HEK293 (cell line): Measurements from ENCODE around the gene CD1D.

Experiments used
- CTCF ChIA-PET: fragments of 350-600 bp; formaldehyde crosslinking; extraction: SDS; loops from one replicate; lab custom pipeline; 2021; ENCODE audit warnings: antibody characterized with exemption; lab: Yijun Ruan, JAX
- POLR2A ChIA-PET: fragments of 300-600 bp; formaldehyde crosslinking; extraction: SDS; loops from one replicate; lab custom pipeline; 2020; ENCODE audit warnings: antibody characterized with exemption, inconsistent platforms; lab: Yijun Ruan, JAX
- H3K27ac ChIP-seq: fragments of 200-500 bp; sonication (Bioruptor generic); 2 replicates; pipeline ENCODE4 v1.5.1; 2014; ENCODE audit warnings: low read depth, low read length, control low read depth, inconsistent platforms; ENCODE audit errors: extremely low read depth
- H3K36me3 ChIP-seq, 2 experiments: fragments of 200-500 bp in 1 of 2; sonication (Bioruptor generic) in 1 of 2; 1 replicate in 1 of 2; 2 replicates in 1 of 2; pipeline ENCODE4 v1.5.1; 2014 to 2017; ENCODE audit warnings: inconsistent platforms in 2 of 2, low read length in 2 of 2; ENCODE audit not compliant: control insufficient read depth in 2 of 2, insufficient read depth in 1 of 2
- H3K4me1 ChIP-seq: fragments of 200-500 bp; sonication (Bioruptor generic); 2 replicates; pipeline ENCODE4 v1.5.1; 2014; ENCODE audit warnings: mild to moderate bottlenecking, low read length, inconsistent platforms; ENCODE audit not compliant: control insufficient read depth, insufficient read depth
- H3K4me3 ChIP-seq: 2 replicates; pipeline ENCODE4 v1.5.1; 2011; ENCODE audit warnings: low read depth, mild to moderate bottlenecking, control low read depth, low read length, moderate library complexity
- H3K9me3 ChIP-seq: fragments of 200-500 bp; sonication (Bioruptor generic); 2 replicates; pipeline ENCODE4 v1.5.1; 2014; ENCODE audit warnings: low read depth, low read length, inconsistent platforms; ENCODE audit not compliant: control insufficient read depth, insufficient read depth
- PRDM6 ChIP-seq: fragments of 450-650 bp; formaldehyde crosslinking; IDR thresholded peaks from 2 replicates; pipeline ENCODE4 v1.5.1; 2017; ENCODE audit warnings: missing biosample characterization, missing genetic modification characterization
- SCRT1 ChIP-seq: fragments of 450-650 bp; formaldehyde crosslinking; IDR thresholded peaks from 2 replicates; pipeline ENCODE4 v1.5.1; 2016; ENCODE audit warnings: missing biosample characterization, missing genetic modification characterization, borderline replicate concordance
- SP3 ChIP-seq: fragments of 450-650 bp; formaldehyde crosslinking; IDR thresholded peaks from 2 replicates; pipeline ENCODE4 v1.5.1; 2016; ENCODE audit warnings: missing biosample characterization, missing genetic modification characterization
- YY2 ChIP-seq: fragments of 450-650 bp; formaldehyde crosslinking; IDR thresholded peaks from 2 replicates; pipeline ENCODE4 v1.5.1; 2016; ENCODE audit warnings: missing biosample characterization, missing genetic modification characterization
- ZBTB17 ChIP-seq: fragments of 450-650 bp; formaldehyde crosslinking; IDR thresholded peaks from 2 replicates; pipeline ENCODE4 v1.5.1; 2016; ENCODE audit warnings: missing biosample characterization, missing genetic modification characterization
- ZBTB7A ChIP-seq: fragments of 450-650 bp; formaldehyde crosslinking; IDR thresholded peaks from 2 replicates; pipeline ENCODE4 v1.5.1; 2016; ENCODE audit warnings: low read depth, missing biosample characterization, missing genetic modification characterization
- ZFHX2 ChIP-seq: fragments of 450-650 bp; formaldehyde crosslinking; conservative IDR thresholded peaks from 2 replicates; pipeline ENCODE4 v1.5.1; 2016; ENCODE audit warnings: missing biosample characterization, missing genetic modification characterization
- ZNF157 ChIP-seq: fragments of 450-650 bp; formaldehyde crosslinking; IDR thresholded peaks from 2 replicates; pipeline ENCODE4 v1.5.1; 2016; ENCODE audit warnings: missing biosample characterization, missing genetic modification characterization
- ZNF169 ChIP-seq: fragments of 450-650 bp; formaldehyde crosslinking; IDR thresholded peaks from 2 replicates; pipeline ENCODE4 v1.5.1; 2016; ENCODE audit warnings: missing biosample characterization, missing genetic modification characterization
- ZNF274 ChIP-seq, 2 experiments: fragments of 200-500 bp in 1 of 2; fragments of 450-650 bp in 1 of 2; sonication (Bioruptor generic) in 1 of 2; formaldehyde crosslinking in 1 of 2; IDR thresholded peaks; 2 replicates each; pipeline versions ENCODE4 v1.5.1 to v1.6.1; 2014 to 2016; ENCODE audit warnings: borderline replicate concordance in 1 of 2, inconsistent platforms in 1 of 2, low read length in 1 of 2, missing biosample characterization in 1 of 2, missing genetic modification characterization in 1 of 2
- ZNF37A ChIP-seq: fragments of 450-650 bp; IDR thresholded peaks from 2 replicates; pipeline ENCODE4 v1.5.1; 2018; ENCODE audit warnings: missing biosample characterization, missing genetic modification characterization
- ZNF433 ChIP-seq: fragments of 450-650 bp; formaldehyde crosslinking; IDR thresholded peaks from 2 replicates; pipeline ENCODE4 v1.5.1; 2016; ENCODE audit warnings: missing biosample characterization, missing genetic modification characterization, low read depth
- ZNF48 ChIP-seq: fragments of 450-650 bp; formaldehyde crosslinking; IDR thresholded peaks from 2 replicates; pipeline ENCODE4 v1.5.1; 2016; ENCODE audit warnings: missing biosample characterization, missing genetic modification characterization
- ZNF514 ChIP-seq: fragments of 450-650 bp; formaldehyde crosslinking; IDR thresholded peaks from 2 replicates; pipeline ENCODE4 v1.5.1; 2016; ENCODE audit warnings: missing biosample characterization, missing genetic modification characterization
- ZNF548 ChIP-seq: fragments of 450-650 bp; formaldehyde crosslinking; IDR thresholded peaks from 2 replicates; pipeline ENCODE4 v1.5.1; 2016; ENCODE audit warnings: missing biosample characterization, missing genetic modification characterization
- ZNF555 ChIP-seq: fragments of 450-650 bp; formaldehyde crosslinking; conservative IDR thresholded peaks from 2 replicates; pipeline ENCODE4 v1.5.1; 2017; ENCODE audit warnings: missing biosample characterization, mild to moderate bottlenecking, missing genetic modification characterization, inconsistent platforms
- ZNF596 ChIP-seq: fragments of 450-650 bp; IDR thresholded peaks from 2 replicates; pipeline ENCODE4 v1.5.0; 2018; ENCODE audit warnings: missing biosample characterization, mild to moderate bottlenecking, missing genetic modification characterization, moderate library complexity
- ZNF626 ChIP-seq: fragments of 450-650 bp; sonication (Bioruptor Pico); formaldehyde crosslinking; IDR thresholded peaks from 2 replicates; pipeline ENCODE4 v1.5.1; 2018; ENCODE audit warnings: missing biosample characterization, missing genetic modification characterization, inconsistent platforms
- ZNF658 ChIP-seq: fragments of 450-650 bp; formaldehyde crosslinking; IDR thresholded peaks from 2 replicates; pipeline ENCODE4; 2016; ENCODE audit warnings: missing biosample characterization, missing genetic modification characterization
- ZSCAN16 ChIP-seq: fragments of 450-650 bp; formaldehyde crosslinking; IDR thresholded peaks from 2 replicates; pipeline ENCODE4 v1.5.1; 2016; ENCODE audit warnings: missing biosample characterization, missing genetic modification characterization
- ZSCAN4 ChIP-seq: fragments of 450-650 bp; formaldehyde crosslinking; IDR thresholded peaks from 2 replicates; pipeline ENCODE4 v1.5.1; 2017; ENCODE audit warnings: missing biosample characterization, missing genetic modification characterization

CD1D gene

DNA sequence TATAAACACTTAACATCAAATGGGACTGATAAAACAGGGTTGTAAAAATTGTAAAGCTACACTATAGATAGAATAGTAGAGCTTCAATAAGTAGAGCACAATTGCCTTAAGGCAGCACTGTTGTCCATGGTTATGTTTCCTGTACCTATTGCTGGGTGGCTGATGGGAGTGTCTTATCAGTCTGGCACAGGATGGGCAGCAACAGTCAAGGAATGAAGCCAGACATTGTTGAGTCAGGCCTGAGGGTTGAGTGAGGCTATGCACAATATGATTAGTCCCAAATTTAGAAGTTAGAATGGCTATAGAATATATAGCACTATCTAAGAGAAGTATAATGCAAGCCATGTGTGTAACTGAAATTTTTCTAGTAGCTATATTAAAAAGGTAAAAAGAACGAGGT, 25.0 kb upstream of the CD1D start:
- Histone ChIP-seq H3K4me3 (no peak overlapping the region), H3K36me3 (no peaks in the 10 kb centered on the region), H3K9me3 (no peaks in the 10 kb centered on the region), H3K4me1 (no peaks in the 10 kb centered on the region), H3K27ac (no peak overlapping the region)
- TF ChIP-seq ZFHX2 (no peak), ZNF37A (tag by site-specific recombination) (no peak), ZNF596 (tag by site-specific recombination) (no peak), SP3 (tag by site-specific recombination) (no peak), ZNF169 (no peak)
- ChIA-PET CTCF (interaction anchor here (0.6 kb wide), 1 partner anchor 163 kb away, joined by 3 read pairs; no protein-coding TSS in a partner anchor), POLR2A (no interaction called here)

DNA sequence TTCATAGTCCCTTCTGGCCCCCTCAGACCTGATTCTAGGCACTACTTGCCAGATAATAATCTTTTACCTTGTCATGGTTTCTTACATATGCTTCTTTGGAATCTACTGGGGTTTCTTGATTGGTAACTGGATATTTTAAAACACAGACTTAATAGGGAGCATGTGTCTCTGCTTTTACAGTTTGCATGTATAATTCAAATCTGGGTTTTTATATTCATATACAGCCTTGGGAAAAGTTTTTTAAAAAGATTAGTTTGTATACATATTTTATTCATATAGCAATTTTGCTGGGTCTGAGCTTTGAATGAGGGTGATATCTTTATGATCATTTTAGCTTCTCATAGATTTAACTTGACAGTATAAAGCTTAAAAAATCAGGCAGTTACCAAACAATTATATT, 21.1 kb upstream of the CD1D start:
- Histone ChIP-seq H3K4me3 (no peak overlapping the region), H3K27ac (no peak overlapping the region), H3K4me1 (no peaks in the 10 kb centered on the region), H3K9me3 (no peaks in the 10 kb centered on the region), H3K36me3 (no peaks in the 10 kb centered on the region)
- POLR2A ChIA-PET, result no interaction called here
- TF ChIP-seq ZSCAN4 (tag by site-specific recombination) (no peak), ZNF658 (tag by site-specific recombination) (no peak), SCRT1 (tag by site-specific recombination) (no peak), ZNF274 (IDR thresholded peaks at IDR 0.05; ENCODE audit: low read length) (no peak), ZNF274 (tag by site-specific recombination; IDR thresholded peaks at IDR 0.05; ENCODE audit: borderline replicate concordance) (no peak), ZNF626 (no peak), ZNF157 (tag by site-specific recombination) (no peak), ZNF433 (tag by site-specific recombination) (no peak), ZBTB7A (tag by site-specific recombination) (no peak), ZNF514 (tag by site-specific recombination) (no peak), ZBTB17 (tag by site-specific recombination) (no peak), ZNF48 (tag by site-specific recombination) (no peak)
- CTCF ChIA-PET, result interaction anchor here (1.4 kb wide), 1 partner anchor 9 kb away, joined by 5 read pairs; no protein-coding TSS in a partner anchor

DNA sequence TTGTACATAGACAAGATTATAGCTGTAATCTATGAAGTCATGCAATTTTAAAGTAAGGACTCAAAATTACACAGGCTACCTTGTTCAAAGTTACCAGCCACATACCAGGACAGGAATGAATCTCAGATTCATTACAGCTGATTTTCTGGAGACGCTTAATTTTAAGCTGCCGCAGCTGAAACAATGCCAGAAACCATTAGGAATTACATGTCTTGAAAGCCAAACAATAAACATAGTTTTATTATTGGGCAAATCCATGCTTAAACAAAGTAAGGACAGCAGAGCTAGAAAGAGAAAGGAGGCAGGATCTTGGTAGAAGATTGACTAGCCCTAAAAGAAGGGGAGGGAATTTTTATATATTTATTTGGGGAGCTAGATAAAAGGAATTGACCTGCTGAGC, 19.2 kb upstream of the CD1D start:
- Histone ChIP-seq H3K36me3 (no peaks in the 10 kb centered on the region), H3K27ac (no peak overlapping the region), H3K4me1 (no peaks in the 10 kb centered on the region), H3K4me3 (no peak overlapping the region), H3K9me3 (no peaks in the 10 kb centered on the region)
- TF ChIP-seq ZSCAN16 (tag by site-specific recombination), result no peak
- TF ChIP-seq PRDM6 (tag by site-specific recombination), result no peak
- TF ChIP-seq ZNF548 (tag by site-specific recombination), result no peak
- TF ChIP-seq YY2 (tag by site-specific recombination), result no peak
- TF ChIP-seq ZNF555 (tag by site-specific recombination), result no peak
- CTCF ChIA-PET, result no interaction called here
- POLR2A ChIA-PET, result no interaction called here
